Occipital lobe (tissue), 2 donors: ENCODE data around the gene ATP5PB. TPM values are rescaled to one million over a fixed set of nuclear protein-coding genes. Genes with fewer than 3 reads are reported as not detected.

Experiments
- DNase-seq: peaks from one replicate; lab custom pipeline; 2025; lab: John Stamatoyannopoulos, UW
- total RNA-seq: library from RNA; depleted of rRNA; stranded (reverse); fragments of >200 nt; gene quantifications from one replicate; pipeline ENCODE4 v1.2.3, GENCODE V29; 2014

ATP5PB gene
- total RNA-seq, 1 donor from 2014 or later = 170 TPM

DNA sequence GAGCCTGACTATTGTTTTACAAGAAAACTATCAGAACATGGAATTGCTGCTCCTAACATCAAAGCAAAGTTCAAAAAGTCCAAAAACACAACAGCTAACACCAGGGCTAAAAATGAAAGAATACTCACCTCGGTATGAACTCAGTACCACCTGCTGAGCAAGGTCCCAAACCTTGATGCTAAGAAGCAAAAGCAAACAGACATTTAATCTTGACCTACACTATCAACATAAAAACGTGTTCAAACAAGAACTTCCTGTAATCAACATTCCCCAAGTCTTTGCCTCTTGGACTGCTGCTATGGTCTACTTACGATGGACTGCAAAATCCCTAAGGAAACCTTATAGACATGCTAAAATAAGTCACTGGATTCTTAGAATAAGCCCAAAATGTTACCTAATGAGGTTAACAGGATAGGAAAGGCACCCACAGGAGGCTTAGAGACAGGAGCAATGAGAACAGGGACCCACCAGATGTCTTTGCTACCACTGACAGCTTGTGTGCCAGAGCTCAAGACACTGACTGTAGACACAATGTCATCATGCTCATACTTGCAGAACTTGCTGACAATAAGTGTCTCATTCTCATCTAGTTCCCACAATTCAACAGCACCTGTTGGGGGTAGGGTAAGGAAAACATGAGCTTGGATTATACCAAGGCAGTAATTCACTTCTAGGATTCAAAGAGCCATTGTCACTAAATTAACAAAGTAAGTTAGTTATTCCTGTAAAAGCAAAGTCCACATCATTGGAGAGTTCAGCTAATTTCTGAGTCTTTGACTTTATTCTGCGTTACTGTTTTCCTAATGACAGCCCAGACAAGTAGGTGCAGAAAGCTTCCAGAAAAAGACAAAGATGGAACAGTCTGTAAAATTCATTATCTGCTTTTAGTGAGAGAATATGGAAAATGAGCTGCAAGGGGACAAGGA lies 2.0 kb upstream of the ATP5PB start:
- no peak for DNase-seq

GRCh38 chr1:111448482-111448917 lies 764 bp upstream of the ATP5PB start:
- no peak for DNase-seq

- DNase-seq = no peak
Measured at GRCh38 chr1:111449703-111450017, 396 bp downstream of the ATP5PB start.

DNA sequence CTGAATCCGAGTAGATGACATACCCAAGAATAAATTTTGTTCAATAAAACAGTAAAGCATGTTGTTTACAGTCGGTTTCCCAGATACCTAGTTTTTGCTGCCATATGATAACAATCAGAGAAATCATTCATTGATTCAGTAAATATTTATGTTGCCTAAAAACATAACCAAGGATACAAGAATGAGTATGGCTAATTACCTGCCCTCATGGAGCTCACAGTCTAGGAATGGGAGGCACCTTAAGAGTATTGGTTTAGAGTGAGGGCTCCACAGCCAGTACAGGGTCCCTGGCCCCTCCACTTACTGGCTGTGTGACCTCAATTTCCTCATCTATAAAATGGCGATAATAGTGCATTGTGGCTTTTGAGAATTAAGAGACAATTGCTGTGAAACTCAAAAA lies 921 bp downstream of the ATP5PB start:
- DNase-seq = no peak

GRCh38 chr1:111452581-111452980 lies 3.3 kb downstream of the ATP5PB start:
- DNase-seq = no peak

- no peak for DNase-seq
Measured at GRCh38 chr1:111453706-111454105, 4.4 kb downstream of the ATP5PB start.

DNA sequence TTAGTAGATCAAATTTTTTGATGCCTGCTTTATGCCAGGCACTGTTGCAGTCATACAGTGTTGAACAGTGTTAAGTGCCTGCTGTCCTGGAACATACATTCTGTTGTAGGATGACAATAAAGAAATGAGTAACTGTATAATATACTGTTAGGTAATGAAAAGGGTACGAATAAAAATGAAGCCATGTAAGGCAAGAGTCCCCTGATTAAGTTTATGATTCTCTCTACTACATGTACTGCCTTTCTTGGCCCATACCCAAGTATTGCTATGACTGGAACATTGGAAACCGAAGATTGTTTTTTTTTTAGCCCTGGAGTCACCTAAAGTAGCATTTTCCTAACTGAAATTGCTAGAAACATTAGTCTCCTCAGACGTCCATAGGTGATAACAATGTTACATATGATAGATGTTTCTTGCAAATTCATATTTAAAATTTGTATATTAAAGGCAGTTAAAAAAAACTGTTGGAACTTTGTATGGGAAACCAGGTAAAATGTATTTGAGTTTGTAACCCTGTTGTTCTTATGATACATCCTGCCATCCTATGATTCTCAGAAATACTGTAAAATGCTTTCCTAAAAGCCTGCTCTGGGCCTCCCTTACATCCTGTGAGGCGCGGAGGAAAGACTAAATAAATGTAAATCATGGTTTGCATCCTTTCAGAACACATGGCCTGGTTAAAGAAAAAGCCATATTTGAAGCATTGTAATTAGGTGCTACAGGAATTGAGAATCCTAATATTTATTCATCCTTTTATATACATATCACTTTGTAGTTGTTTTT lies 5.8 kb downstream of the ATP5PB start:
- DNase-seq = no peak

- no peak for DNase-seq
Measured at GRCh38 chr1:111455642-111456031, 6.4 kb downstream of the ATP5PB start.

DNA sequence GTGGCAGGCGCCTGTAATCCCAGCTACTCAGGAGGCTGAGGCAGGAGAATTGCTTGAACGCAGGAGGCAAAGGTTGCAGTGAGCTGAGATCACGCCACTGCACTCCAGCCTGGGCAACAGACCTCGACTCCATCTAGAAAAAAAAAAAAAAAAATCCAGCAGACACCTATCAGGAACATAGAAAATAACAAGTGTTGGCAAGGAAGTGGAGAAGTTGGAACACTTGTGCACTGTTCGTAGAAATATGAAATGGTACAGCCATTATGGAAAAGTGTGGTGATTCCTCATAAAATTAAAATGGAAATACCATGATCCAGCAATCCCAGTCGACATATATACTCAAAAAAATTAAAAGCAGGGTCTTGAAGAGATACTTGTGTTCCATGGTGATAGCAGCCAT lies 12.5 kb downstream of the ATP5PB start:
- no peak for DNase-seq

GRCh38 chr1:111462370-111463028 lies 13.2 kb downstream of the ATP5PB start:
- DNase-seq = no peak

DNA sequence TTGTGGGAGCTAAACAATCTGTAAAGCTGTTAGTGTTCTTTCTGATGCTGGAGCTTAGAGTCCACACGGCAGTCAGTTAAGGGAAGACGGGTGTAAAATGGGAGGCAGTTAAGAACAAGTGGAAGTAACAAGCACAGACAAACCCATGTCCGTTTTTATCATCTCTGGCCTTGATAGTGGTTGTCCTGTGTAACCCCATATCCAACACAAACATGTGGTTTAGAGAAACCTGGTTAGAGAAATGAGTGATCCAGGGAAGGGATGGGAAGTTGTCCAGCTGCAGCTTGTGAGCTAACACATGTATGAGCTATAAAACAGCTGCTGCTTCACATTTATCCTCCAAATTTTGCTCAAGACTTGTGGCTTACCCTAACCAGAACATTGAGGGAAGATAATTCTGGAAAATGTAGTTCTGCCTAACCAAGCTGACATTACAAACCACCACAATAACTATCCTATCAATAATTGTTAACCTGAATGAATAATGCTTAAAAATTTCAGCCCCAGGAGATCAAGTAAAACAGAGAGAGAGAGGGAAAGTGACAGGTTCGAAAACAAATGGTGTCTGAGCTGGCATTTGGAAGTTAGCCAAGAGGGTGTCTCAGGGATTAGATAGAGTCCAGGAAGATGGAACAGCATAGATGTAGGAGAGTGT lies 13.9 kb downstream of the ATP5PB start:
- DNase-seq = no peak

DNA sequence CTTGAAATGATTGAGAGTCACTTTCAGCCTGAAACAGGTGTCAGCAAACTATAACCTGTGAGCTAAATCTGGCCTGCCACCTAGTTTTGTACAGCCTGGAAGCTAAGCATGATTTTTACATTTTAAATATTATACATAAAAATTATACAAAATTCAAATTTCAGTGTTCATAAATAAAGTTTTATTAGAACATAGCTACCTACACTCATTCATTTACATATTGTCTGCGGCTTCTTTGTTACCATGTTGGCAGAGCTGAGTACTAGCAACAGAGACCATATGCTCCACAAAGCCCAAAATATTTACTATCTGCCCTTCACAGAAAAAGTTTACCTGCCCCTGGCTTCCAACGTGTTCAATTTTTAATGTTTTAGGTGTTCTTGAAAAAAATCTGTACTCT lies 16.5 kb downstream of the ATP5PB start:
- DNase-seq = no peak

DNA sequence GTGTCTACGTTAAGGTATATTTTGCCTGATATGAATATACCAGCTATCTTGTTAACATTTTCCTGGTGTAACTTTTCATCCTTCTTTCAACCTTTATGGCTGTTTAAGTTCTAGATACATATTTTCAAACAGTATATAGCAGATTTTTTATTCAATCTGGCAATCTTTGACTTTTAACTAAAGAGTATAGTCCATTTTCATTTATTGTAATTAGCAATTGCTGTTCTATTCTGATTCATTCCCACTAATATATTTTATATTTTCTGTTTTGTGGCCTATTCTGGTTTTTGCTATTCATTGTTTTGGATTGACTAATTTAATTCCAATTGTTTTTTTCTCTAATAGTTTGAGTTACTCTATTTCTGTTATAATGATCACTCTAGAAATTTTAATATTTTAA lies 17.2 kb downstream of the ATP5PB start:
- no peak for DNase-seq

DNA sequence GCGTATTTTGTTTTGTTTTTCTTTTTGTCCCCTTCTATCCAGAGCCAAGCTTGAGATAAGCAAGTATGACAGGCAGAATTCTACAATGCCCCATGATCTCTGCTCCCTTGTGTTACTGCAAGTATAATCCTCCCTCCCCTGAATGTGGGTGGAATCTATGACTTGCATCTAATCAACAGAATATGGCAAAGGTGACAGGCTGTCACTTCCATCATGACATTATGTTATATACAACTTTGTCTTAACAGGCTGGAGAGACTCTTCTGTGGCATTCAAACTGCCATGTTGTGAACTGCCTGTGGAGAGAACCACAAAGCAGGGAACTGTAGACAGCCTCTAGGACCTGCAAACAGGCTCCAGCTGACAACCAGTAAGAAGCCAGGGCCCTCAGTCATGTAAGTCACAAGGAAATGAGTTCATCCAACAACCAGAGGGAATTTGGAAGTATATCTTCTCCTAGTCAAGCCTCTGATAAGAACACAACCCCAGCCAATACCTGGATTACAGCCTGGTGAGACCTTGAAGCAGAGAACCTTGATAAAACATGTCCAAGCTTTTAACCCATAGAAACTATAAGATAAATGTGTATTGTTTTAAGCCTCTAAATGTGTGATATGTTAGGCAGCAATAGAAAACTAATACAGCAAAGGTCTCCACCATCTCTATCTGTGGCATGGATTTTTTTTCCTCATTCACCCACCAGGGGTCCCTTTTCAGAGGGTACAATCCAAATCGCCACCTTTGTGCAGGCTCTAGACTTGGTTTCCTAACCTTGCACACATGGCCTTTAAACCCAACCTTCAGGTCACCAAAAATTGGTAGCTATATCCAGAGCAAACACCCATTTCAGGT lies 18.8 kb downstream of the ATP5PB start:
- no peak for DNase-seq

DNA sequence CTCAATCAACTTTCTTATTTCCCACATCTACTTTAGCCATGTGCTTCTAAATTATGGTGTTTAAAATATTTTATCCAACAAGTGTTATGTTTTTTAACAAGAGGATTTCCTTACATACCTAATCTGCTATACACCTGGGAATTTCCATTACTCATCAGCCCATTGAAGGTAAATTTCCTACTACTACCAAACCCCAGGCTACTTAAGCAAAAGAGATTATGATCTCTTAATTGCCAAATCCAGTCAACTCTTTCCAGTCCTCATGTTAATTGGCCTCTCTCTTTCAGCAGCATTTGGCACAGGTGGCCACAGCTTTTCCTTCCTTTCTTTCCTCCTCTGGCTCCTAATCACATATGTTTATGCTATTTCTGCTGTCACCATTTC lies 19.4 kb downstream of the ATP5PB start:
- DNase-seq = no peak

- no peak for DNase-seq
Measured at GRCh38 chr1:111469539-111469938, 20.3 kb downstream of the ATP5PB start.

- no peak for DNase-seq
Measured at GRCh38 chr1:111470596-111470995, 21.3 kb downstream of the ATP5PB start.

DNA sequence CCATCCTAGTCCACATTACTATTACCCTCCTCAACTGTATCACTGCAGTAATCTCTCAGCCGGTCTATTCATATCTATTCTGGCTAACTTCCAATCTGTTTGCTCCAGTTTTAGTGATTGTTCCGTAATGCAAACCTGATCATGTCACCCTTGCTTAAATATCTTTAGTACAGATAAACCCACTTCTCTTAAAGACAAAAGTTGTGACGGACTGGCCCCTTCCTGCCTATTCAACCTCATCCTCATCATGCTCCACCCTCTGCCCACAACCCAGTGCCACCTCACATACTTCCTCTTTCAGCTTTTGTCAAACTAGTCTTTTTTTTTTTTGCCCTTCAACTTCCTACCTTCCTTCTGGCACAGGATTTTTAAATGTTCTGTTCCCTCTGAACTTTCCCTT lies 21.7 kb downstream of the ATP5PB start:
- DNase-seq = no peak

DNA sequence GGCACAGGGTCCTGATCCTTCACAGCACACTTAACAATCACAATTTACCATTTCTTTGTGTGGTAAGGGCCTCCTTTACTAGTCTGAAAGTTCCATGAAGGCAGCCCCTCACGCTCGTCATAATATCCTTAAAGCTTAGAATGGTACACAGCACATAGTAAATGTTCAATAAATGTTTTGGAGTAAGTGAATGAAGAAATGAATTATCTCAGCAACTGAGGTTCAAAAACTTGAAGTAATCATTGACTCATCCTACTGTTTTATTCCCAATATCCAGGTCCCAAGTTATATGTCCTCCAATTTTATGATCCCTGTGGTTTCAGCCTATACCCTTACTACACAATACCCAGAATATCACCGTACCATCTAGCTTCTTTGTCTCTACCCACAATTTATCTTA lies 22.3 kb downstream of the ATP5PB start:
- no peak for DNase-seq

- DNase-seq = no peak
Measured at GRCh38 chr1:111474106-111474505, 24.8 kb downstream of the ATP5PB start.

GRCh38 chr1:111474521-111474920 lies 25.3 kb downstream of the ATP5PB start:
- DNase-seq = no peak
